AG04450 (cell line): ENCODE data around the gene ZBTB5. TPM values are rescaled to one million over a fixed set of nuclear protein-coding genes. Genes with fewer than 3 reads are reported as not detected.

Experiments used
- CTCF ChIA-PET: fragments of 300-600, 350-600 bp; formaldehyde crosslinking; extraction: SDS; loops from one replicate; lab custom pipeline; 2022; ENCODE audit warnings: antibody characterized with exemption, inconsistent platforms; lab: Charles Lee
- POLR2A ChIA-PET: fragments of 350-600 bp; formaldehyde crosslinking; extraction: SDS; loops from one replicate; lab custom pipeline; 2021; ENCODE audit warnings: antibody characterized with exemption, inconsistent platforms; lab: Yijun Ruan, JAX
- DNase-seq: peaks from one replicate; pipeline ENCODE4 v3.0.0-alpha.2; 2011; ENCODE audit warnings: low read depth, low spot score
- H3K27ac ChIP-seq: one replicate; pipeline ENCODE4 v1.5.1; 2012; ENCODE audit warnings: low read depth, low read length, control low read depth
- H3K27me3 ChIP-seq: one replicate; pipeline ENCODE4 v1.6.0; 2012; ENCODE audit warnings: low read length; ENCODE audit not compliant: control insufficient read depth, insufficient read depth
- H3K4me3 ChIP-seq: 2 replicates; pipeline ENCODE4 v1.5.1; 2011; ENCODE audit warnings: mild to moderate bottlenecking, low read depth, low read length, control low read depth
- H3K9me3 ChIP-seq: 2 replicates; pipeline ENCODE4 v1.5.1; 2012; ENCODE audit warnings: low read length; ENCODE audit not compliant: control insufficient read depth, insufficient read depth
- polyA plus RNA-seq: library from polyadenylated mRNA; depleted of rRNA; stranded (reverse); fragments of >200 nt; gene quantifications from 2 replicates; pipeline ENCODE4 v1.2.3, GENCODE V29; 2011
- TF ChIP-seq, protein P1 (sequence below): IDR thresholded peaks from 2 replicates; pipeline ENCODE4 v1.5.1; 2011; ENCODE audit warnings: low read depth, low read length, control low read depth, inconsistent platforms

ZBTB5 gene
- polyA plus RNA-seq, 1 experiment, result 10.9 TPM

GRCh38 chr9:37451628-37452027 lies 13.6 kb downstream of the ZBTB5 start:
- no peak for DNase-seq
- TF ChIP-seq, protein P1, sequence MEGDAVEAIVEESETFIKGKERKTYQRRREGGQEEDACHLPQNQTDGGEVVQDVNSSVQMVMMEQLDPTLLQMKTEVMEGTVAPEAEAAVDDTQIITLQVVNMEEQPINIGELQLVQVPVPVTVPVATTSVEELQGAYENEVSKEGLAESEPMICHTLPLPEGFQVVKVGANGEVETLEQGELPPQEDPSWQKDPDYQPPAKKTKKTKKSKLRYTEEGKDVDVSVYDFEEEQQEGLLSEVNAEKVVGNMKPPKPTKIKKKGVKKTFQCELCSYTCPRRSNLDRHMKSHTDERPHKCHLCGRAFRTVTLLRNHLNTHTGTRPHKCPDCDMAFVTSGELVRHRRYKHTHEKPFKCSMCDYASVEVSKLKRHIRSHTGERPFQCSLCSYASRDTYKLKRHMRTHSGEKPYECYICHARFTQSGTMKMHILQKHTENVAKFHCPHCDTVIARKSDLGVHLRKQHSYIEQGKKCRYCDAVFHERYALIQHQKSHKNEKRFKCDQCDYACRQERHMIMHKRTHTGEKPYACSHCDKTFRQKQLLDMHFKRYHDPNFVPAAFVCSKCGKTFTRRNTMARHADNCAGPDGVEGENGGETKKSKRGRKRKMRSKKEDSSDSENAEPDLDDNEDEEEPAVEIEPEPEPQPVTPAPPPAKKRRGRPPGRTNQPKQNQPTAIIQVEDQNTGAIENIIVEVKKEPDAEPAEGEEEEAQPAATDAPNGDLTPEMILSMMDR, result no peak
- Histone ChIP-seq H3K9me3 (peaks cover 3% of the 10 kb centered on the region; the same call in 1 of the 2 replicates), H3K27ac (no peak overlapping the region), H3K4me3 (no peak overlapping the region), H3K27me3 (no peaks in the 10 kb centered on the region)
- CTCF ChIA-PET, result no interaction called here
- POLR2A ChIA-PET, result no interaction called here

GRCh38 chr9:37449862-37450632 lies 15.2 kb downstream of the ZBTB5 start:
- Histone ChIP-seq H3K27ac (no peak overlapping the region), H3K4me3 (no peak overlapping the region), H3K9me3 (no peaks in the 10 kb centered on the region), H3K27me3 (no peaks in the 10 kb centered on the region)
- DNase-seq, result no peak
- ChIA-PET POLR2A (no interaction called here), CTCF (no interaction called here)
- TF ChIP-seq, protein P1, result no peak

DNA sequence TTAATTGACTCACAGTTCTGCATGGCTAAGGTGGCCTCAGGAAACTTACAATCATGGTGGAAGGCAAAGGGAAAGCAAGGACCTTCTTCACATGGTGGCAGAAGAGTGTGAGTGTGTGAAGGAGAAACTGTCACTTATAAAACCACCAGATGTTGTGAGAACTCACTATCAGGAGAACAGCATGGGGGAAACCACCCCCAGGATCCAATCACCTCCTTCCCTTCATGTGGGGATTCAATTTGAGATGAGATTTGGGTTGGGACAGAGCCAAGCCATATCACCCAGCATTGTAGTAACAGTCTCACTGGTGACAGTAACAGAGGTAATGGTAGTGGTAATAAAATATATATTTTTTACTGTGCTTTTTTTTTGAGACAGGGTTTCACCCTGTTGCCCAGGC lies 18.1 kb downstream of the ZBTB5 start:
- DNase-seq, result no peak
- ChIA-PET POLR2A (no interaction called here), CTCF (no interaction called here)
- no peak overlapping the region for H3K4me3 ChIP-seq
- no peaks in the 10 kb centered on the region for H3K27me3 ChIP-seq
- H3K9me3 ChIP-seq, result no peaks in the 10 kb centered on the region
- no peak overlapping the region for H3K27ac ChIP-seq
- TF ChIP-seq, protein P1, result no peak

DNA sequence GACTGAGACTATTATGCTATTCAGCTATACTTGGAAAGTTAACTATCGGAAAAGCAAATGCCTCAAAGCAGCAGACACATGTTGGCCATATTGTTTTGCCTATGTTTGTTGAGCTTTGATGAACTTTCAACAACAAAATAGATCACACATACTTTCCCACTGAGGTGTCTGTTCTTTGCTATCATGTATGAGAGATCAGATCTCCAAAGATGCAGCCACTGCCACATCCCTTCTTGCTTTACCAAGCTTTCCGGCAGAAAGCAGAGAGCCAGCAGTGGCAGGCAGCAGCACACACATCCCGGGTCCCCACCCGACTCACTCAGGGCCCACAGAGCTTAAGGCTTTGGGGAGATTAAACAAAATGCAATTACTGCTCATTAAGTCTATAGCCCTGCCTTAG lies 18.8 kb downstream of the ZBTB5 start:
- POLR2A ChIA-PET, result no interaction called here
- Histone ChIP-seq H3K4me3 (no peak overlapping the region), H3K27me3 (no peaks in the 10 kb centered on the region), H3K27ac (no peak overlapping the region), H3K9me3 (no peaks in the 10 kb centered on the region; the same call in 1 of the 2 replicates)
- CTCF ChIA-PET, result no interaction called here
- TF ChIP-seq, protein P1, result no peak
- no peak for DNase-seq

GRCh38 chr9:37445832-37446231 lies 19.4 kb downstream of the ZBTB5 start:
- H3K4me3 ChIP-seq, result no peak overlapping the region
- POLR2A ChIA-PET, result interaction anchor here (0.7 kb wide), 1 partner anchor 365 kb away, joined by 5 read pairs; no protein-coding TSS in a partner anchor
- no peaks in the 10 kb centered on the region; the same call in 1 of the 2 replicates for H3K9me3 ChIP-seq
- H3K27ac ChIP-seq, result no peak overlapping the region
- no peak for DNase-seq
- CTCF ChIA-PET, result interaction anchor here (0.6 kb wide), 1 partner anchor 124 kb away, joined by 3 read pairs; no protein-coding TSS in a partner anchor
- TF ChIP-seq, protein P1, result no peak
- H3K27me3 ChIP-seq, result no peaks in the 10 kb centered on the region
